Measurements from ENCODE around the gene DCXR. TPM values are rescaled to one million over a fixed set of nuclear protein-coding genes. Genes with fewer than 3 reads are reported as not detected.

DCXR gene
- total RNA-seq, 1 donor from 2014 or later, result 138 TPM

- Mint-ChIP-seq H3K4me1 (ENCODE audit: low read depth) (no peaks in the 10 kb centered on the region), H3K4me3 (ENCODE audit: low read depth) (no peak overlapping the region), H3K27ac (no peak overlapping the region), H3K36me3 (ENCODE audit: low read depth) (no peaks in the 10 kb centered on the region), H3K9me3 (no peaks in the 10 kb centered on the region), H3K27me3 (ENCODE audit: low read depth) (no peaks in the 10 kb centered on the region)
- intact Hi-C loops (cut with micrococcal nuclease), result no loop called here
- DNase-seq (ENCODE audit: low spot score), result no peak
These were observed 33.8 kb downstream of the DCXR start for GRCh38 chr17:82003411-82004381.

DNA sequence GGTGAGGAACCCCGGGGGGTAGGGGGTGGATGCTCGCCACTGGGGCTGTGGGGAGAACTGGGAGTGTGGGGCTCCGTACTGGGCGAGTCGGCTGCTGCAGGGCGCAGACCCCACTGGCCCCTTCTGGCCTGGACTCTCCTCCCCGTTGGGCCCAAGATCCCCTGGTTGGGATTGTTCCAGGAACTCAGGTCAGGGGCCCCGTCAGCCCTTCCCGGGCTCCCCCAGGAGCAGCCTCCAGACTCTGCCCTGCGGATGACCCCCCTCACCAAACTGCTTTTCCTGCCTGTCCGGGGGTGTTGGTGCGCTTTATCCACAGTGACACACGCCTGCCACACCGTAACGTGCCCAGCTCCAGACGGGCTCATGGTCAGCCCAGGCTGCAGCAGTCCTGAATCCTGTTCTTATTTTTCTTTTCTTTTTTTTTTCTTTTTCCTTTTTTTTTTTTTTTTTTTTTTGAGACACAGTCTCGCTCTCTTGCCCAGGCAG, 35.9 kb downstream of the DCXR start:
- Mint-ChIP-seq H3K36me3 (ENCODE audit: low read depth) (no peaks in the 10 kb centered on the region), H3K27me3 (ENCODE audit: low read depth) (no peaks in the 10 kb centered on the region), H3K9me3 (no peaks in the 10 kb centered on the region), H3K4me3 (ENCODE audit: low read depth) (no peak overlapping the region), H3K4me1 (ENCODE audit: low read depth) (no peaks in the 10 kb centered on the region), H3K27ac (no peak overlapping the region)
- intact Hi-C loops (cut with micrococcal nuclease), result no loop called here
- no peak for DNase-seq (ENCODE audit: low spot score)

DNA sequence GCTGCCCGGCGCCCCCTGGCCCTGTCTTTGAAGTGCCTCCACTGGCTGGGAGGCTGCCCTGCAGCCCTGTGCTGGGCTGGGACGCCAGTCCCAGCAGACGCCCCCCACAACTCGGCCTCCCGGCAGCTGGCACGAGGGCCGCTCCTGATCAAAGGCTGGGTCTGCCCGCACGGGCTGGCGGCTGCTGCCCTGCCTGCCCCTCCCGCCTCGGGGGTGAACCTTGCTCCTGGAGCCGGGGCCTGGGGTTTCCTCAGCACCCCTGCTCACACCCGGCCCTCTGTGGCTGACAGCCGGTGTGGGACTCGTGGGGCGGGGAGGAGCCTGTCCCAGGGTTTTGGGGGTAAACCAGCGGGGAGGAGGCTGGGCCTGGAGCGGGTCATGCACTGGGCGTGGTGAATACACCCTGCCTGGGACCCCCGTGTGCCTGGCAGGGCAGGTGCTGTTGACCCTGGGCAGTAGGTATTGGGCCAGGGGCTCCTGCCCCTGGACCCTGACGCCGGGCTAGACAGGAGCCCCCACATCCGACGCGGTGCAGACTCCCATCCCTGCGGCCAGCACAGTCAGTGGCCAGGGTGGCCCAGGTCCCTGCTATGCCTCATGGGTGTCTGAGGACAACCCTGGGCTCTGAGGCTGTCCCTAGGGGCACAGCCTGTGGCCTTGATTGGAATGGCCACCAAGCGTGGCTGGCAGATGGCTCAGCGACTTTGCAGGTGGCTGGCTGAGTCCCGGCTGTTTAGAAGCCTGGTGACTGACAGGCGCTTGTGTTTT, 36.5 kb downstream of the DCXR start:
- H3K36me3 Mint-ChIP-seq (ENCODE audit: low read depth), result no peaks in the 10 kb centered on the region
- no peaks in the 10 kb centered on the region for H3K4me1 Mint-ChIP-seq (ENCODE audit: low read depth)
- intact Hi-C loops (cut with micrococcal nuclease), result no loop called here

GRCh38 chr17:81999976-82000802, 37.3 kb downstream of the DCXR start:
- Mint-ChIP-seq H3K27me3 (ENCODE audit: low read depth) (no peaks in the 10 kb centered on the region), H3K4me1 (ENCODE audit: low read depth) (no peaks in the 10 kb centered on the region)

More for the DNA sequence above, 36.5 kb downstream of the DCXR start:
- no peaks in the 10 kb centered on the region for H3K9me3 Mint-ChIP-seq
- no peaks in the 10 kb centered on the region for H3K27me3 Mint-ChIP-seq (ENCODE audit: low read depth)
- DNase-seq (ENCODE audit: low spot score), result no peak
- H3K27ac Mint-ChIP-seq, result no peak overlapping the region
- no peak overlapping the region for H3K4me3 Mint-ChIP-seq (ENCODE audit: low read depth)

GRCh38 chr17:81999587-81999975, 37.9 kb downstream of the DCXR start:
- Mint-ChIP-seq H3K4me3 (ENCODE audit: low read depth) (no peak overlapping the region), H3K4me1 (ENCODE audit: low read depth) (no peaks in the 10 kb centered on the region), H3K36me3 (ENCODE audit: low read depth) (no peaks in the 10 kb centered on the region), H3K27ac (no peak overlapping the region), H3K9me3 (no peaks in the 10 kb centered on the region), H3K27me3 (ENCODE audit: low read depth) (no peaks in the 10 kb centered on the region)
- intact Hi-C loops (cut with micrococcal nuclease), result no loop called here
- DNase-seq (ENCODE audit: low spot score), result no peak

More at GRCh38 chr17:81999976-82000802, 37.3 kb downstream of the DCXR start:
- Mint-ChIP-seq H3K9me3 (no peaks in the 10 kb centered on the region), H3K4me3 (ENCODE audit: low read depth) (no peak overlapping the region), H3K27ac (no peak overlapping the region), H3K36me3 (ENCODE audit: low read depth) (no peaks in the 10 kb centered on the region)
- no peak for DNase-seq (ENCODE audit: low spot score)
- intact Hi-C loops (cut with micrococcal nuclease), result no loop called here

DNA sequence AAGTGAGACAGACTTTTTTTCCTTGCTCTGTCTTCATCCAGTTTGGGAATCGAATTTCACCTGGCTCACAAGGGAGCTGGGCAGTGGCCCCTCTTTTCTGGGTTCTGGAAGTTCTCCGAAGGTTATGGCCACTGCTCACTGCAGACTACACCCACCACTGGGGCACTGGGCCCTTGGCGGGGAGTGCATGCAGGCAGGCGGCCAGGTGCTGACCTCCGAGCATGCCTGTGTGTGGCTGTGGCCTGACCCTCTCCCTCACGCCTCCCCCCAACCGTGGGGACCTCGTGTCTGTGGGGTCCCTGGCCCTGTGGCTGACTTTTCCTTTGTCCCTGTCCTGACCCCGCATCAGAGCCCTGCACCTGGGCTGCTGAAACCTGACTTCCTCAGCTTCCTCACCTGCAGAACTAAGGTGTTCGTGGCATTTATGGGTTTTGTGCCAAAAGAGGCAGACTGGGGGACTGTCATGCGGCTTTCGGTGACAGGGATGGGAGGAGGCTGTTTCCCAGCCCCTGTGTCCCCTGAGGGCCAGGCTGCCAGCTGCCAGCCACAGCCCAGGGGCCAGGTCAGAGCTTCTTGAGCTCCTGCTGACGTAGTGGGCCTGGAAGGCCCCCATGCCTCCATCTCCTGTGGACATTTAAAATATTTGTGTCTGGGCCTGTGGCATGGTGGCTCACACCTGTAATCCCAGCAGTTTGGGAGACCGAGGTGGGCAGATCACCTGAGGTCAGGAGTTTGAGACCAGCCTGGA, 38.6 kb downstream of the DCXR start:
- Mint-ChIP-seq H3K36me3 (ENCODE audit: low read depth) (no peaks in the 10 kb centered on the region), H3K4me1 (ENCODE audit: low read depth) (no peaks in the 10 kb centered on the region), H3K27me3 (ENCODE audit: low read depth) (no peaks in the 10 kb centered on the region), H3K4me3 (ENCODE audit: low read depth) (no peak overlapping the region), H3K27ac (no peak overlapping the region), H3K9me3 (no peaks in the 10 kb centered on the region)
- DNase-seq (ENCODE audit: low spot score), result no peak
- intact Hi-C loops (cut with micrococcal nuclease), result no loop called here

DNA sequence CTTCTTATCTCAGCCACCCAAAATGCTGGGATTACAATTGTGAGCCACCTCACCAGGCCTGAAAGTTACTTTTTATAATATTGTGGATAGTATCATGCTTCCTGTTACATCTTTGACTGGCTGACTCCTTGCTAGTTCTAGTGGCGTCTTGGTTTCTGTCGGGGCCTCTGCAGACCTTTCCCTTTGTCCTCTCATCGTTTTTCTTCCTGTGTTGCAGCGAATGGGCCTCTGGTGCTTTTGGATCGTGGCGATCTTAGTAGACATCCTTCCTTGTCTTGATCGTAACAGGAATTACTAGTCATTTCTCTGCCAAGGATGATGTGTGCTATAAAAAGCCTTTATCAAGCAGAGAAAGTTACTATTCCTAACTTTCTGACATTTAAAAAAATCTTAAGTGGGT, 39.3 kb downstream of the DCXR start:
- H3K27ac Mint-ChIP-seq, result no peak overlapping the region
- H3K36me3 Mint-ChIP-seq (ENCODE audit: low read depth), result no peaks in the 10 kb centered on the region
- no peak for DNase-seq (ENCODE audit: low spot score)
- intact Hi-C loops (cut with micrococcal nuclease), result no loop called here
- no peaks in the 10 kb centered on the region for H3K27me3 Mint-ChIP-seq (ENCODE audit: low read depth)
- no peak overlapping the region for H3K4me3 Mint-ChIP-seq (ENCODE audit: low read depth)
- no peaks in the 10 kb centered on the region for H3K4me1 Mint-ChIP-seq (ENCODE audit: low read depth)
- H3K9me3 Mint-ChIP-seq, result no peaks in the 10 kb centered on the region

- no peak for DNase-seq (ENCODE audit: low spot score)
- no peaks in the 10 kb centered on the region for H3K9me3 Mint-ChIP-seq
- H3K4me3 Mint-ChIP-seq (ENCODE audit: low read depth), result no peak overlapping the region
- H3K36me3 Mint-ChIP-seq (ENCODE audit: low read depth), result no peaks in the 10 kb centered on the region
- H3K27ac Mint-ChIP-seq, result no peak overlapping the region
- H3K4me1 Mint-ChIP-seq (ENCODE audit: low read depth), result no peaks in the 10 kb centered on the region
- no peaks in the 10 kb centered on the region for H3K27me3 Mint-ChIP-seq (ENCODE audit: low read depth)
- intact Hi-C loops (cut with micrococcal nuclease), result no loop called here
These were observed 40.6 kb downstream of the DCXR start for GRCh38 chr17:81996757-81997441.

DNA sequence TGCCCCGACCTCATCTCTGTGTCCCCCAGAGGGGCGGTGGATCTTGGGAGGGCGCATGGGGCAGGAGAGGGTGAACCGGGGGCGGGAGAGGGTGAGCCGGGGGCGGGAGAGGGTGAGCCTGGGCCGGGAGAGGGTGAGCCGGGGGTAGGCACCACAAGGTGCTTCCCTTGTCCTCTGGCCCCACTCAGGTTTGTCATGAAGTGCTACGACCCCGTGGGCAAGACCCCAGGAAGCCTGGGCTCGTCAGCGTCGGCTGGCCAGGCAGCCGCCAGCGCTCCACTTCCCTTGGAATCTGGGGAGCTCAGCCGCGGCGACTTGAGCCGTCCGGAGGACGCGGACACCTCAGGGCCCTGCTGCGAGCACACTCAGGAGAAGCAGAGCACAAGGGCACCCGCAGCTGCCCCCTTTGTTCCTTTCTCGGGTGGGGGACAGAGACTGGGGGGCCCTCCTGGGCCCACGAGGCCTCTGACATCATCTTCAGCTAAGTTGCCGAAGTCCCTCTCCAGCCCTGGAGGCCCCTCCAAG, 41.2 kb downstream of the DCXR start:
- intact Hi-C loops (cut with micrococcal nuclease), result no loop called here
- no peaks in the 10 kb centered on the region for H3K27me3 Mint-ChIP-seq (ENCODE audit: low read depth)
- no peak overlapping the region for H3K27ac Mint-ChIP-seq
- DNase-seq (ENCODE audit: low spot score), result no peak
- no peaks in the 10 kb centered on the region for H3K36me3 Mint-ChIP-seq (ENCODE audit: low read depth)
- no peaks in the 10 kb centered on the region for H3K4me1 Mint-ChIP-seq (ENCODE audit: low read depth)
- H3K4me3 Mint-ChIP-seq (ENCODE audit: low read depth), result no peak overlapping the region
- no peaks in the 10 kb centered on the region for H3K9me3 Mint-ChIP-seq

DNA sequence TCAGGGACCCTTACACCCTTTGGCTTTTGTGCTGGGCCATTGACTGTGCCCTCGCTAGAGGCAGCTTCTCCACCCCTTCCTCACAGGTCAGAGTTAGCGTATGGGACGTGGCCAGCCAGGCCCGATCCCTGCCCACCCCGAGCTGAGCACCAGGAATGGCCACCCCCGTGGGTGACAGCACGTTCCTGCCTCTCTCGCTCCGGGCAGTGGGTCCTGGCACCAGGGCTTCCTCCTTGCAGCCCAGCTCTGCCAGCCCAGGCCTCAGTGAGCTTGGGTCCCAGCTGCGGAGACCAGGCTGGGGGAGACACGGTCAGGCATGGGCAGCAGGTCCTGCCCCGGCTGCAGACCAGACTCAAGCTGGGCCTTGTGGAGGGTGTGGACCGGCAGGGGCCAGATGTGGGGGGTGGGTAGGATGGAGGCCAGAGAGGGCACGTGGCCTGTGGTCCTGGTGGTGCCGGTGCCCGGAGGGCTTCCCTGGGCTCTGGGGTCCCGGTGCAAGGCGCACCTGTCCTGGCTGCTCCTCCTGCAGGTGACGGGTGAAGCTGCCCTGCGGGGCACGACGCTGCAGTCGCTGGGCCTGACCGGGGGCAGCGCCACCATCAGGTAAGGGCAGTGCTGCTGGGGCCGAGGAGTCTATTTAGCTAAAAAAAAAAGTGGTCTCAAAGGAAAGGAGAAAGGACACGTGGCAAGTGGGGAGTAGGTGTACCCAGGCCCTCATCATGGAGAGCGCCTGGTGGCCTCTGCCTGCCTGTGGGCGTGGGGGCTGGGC, 41.9 kb downstream of the DCXR start:
- DNase-seq (ENCODE audit: low spot score), result no peak
- Mint-ChIP-seq H3K27ac (no peak overlapping the region), H3K4me1 (ENCODE audit: low read depth) (no peaks in the 10 kb centered on the region), H3K36me3 (ENCODE audit: low read depth) (no peaks in the 10 kb centered on the region), H3K27me3 (ENCODE audit: low read depth) (no peaks in the 10 kb centered on the region), H3K4me3 (ENCODE audit: low read depth) (no peak overlapping the region), H3K9me3 (no peaks in the 10 kb centered on the region)
- intact Hi-C loops (cut with micrococcal nuclease), result no loop called here

Measured in activated T-helper 2 cell treated with anti-CD3 and anti-CD28 coated beads, Interferon-gamma antibody, Interleukin-2, Interleukin-4, amounts not matched to agents 10 μg/mL and 5 μg/mL and 100 μg/mL, durations not matched to agents 14 hours and 24 hours and 36 hours (primary cell).